HFFc6 (cell line): ENCODE results near the gene PIGN. TPM values are rescaled to one million over a fixed set of nuclear protein-coding genes. Genes with fewer than 3 reads are reported as not detected.
A peak's percentile ranks its signal among the peaks of the same experiment; 100 is the strongest.

Experiments used
- DNase-seq: peaks from one replicate; pipeline ENCODE4 v3.0.0-alpha.2; 2018
- H3K27ac Mint-ChIP-seq: 2 replicates; pipeline ENCODE4 v1.8.0; 2020; ENCODE audit warnings: mild to moderate bottlenecking, mixed read lengths
- H3K27me3 Mint-ChIP-seq: 2 replicates; pipeline ENCODE4 v1.8.0; 2021; ENCODE audit warnings: mild to moderate bottlenecking, moderate library complexity, mixed read lengths; ENCODE audit not compliant: insufficient read depth
- H3K36me3 Mint-ChIP-seq: 2 replicates; pipeline ENCODE4 v1.8.0; 2021; ENCODE audit warnings: low read depth, mixed read lengths
- H3K4me1 Mint-ChIP-seq: 2 replicates; pipeline ENCODE4 v1.8.0; 2020; ENCODE audit warnings: low read depth, mixed read lengths
- H3K4me3 Mint-ChIP-seq: 2 replicates; pipeline ENCODE4 v1.8.0; 2020; ENCODE audit warnings: mild to moderate bottlenecking, moderate library complexity, mixed read lengths
- H3K9me3 Mint-ChIP-seq: 2 replicates; pipeline ENCODE4 v1.8.0; 2020; ENCODE audit warnings: mild to moderate bottlenecking, mixed read lengths
- CTCF ChIP-seq: fragments of 200-600 bp; sonication (generic); IDR thresholded peaks from 2 replicates; pipeline ENCODE4 v1.5.0; 2021; ENCODE audit warnings: antibody characterized with exemption, mild to moderate bottlenecking
- total RNA-seq, 6 experiments: library from RNA; stranded (reverse); fragmentation: NEBNext Ultra II Directional; extraction: Animal tissue kit (Norgen Biotek cat#: 25700); gene quantifications; 2 replicates in 1 of 6; 3 replicates in 5 of 6; pipeline ENCODE4 v1.2.3, GENCODE V29; 2021

The PIGN gene
- total RNA-seq, 6 experiments from 2014 or later: 21.0 to 25.9 (median 24.7) TPM

- H3K4me1 Mint-ChIP-seq: peaks cover 100% of the 10 kb centered on the region
- H3K4me3 Mint-ChIP-seq: no peak overlapping the region
- TF ChIP-seq CTCF: no peak
- peaks cover 15% of the 10 kb centered on the region for H3K9me3 Mint-ChIP-seq
- H3K27me3 Mint-ChIP-seq: peaks cover 4% of the 10 kb centered on the region; the same call in 1 of the 2 replicates
- H3K36me3 Mint-ChIP-seq: peaks cover 35% of the 10 kb centered on the region
- no peak for DNase-seq
- peak overlapping the region; percentile 27; the same call in 1 of the 2 replicates for H3K27ac Mint-ChIP-seq
These were observed 191.2 kb downstream of the PIGN start for GRCh38 chr18:61995618-61996017.

GRCh38 chr18:61993831-61994230 is 193.0 kb downstream of the PIGN start:
- no peaks in the 10 kb centered on the region for H3K9me3 Mint-ChIP-seq
- no peaks in the 10 kb centered on the region for H3K27me3 Mint-ChIP-seq
- peaks cover 21% of the 10 kb centered on the region for H3K36me3 Mint-ChIP-seq
- no peak overlapping the region; the same call in 1 of the 2 replicates for H3K4me3 Mint-ChIP-seq
- H3K4me1 Mint-ChIP-seq: peaks cover 83% of the 10 kb centered on the region
- TF ChIP-seq CTCF: no peak
- no peak for DNase-seq
- H3K27ac Mint-ChIP-seq: peak overlapping the region; percentile 86

GRCh38 chr18:61992923-61993322 is 193.9 kb downstream of the PIGN start:
- Mint-ChIP-seq H3K36me3 (peaks cover 21% of the 10 kb centered on the region), H3K9me3 (no peaks in the 10 kb centered on the region), H3K4me3 (peak overlapping the region; percentile 72), H3K27me3 (no peaks in the 10 kb centered on the region), H3K4me1 (peaks cover 74% of the 10 kb centered on the region), H3K27ac (peak overlapping the region; percentile 86)
- peak; percentile 67 for DNase-seq
- TF ChIP-seq CTCF: no peak

GRCh38 chr18:61992285-61992684 is 194.6 kb downstream of the PIGN start:
- H3K36me3 Mint-ChIP-seq: peaks cover 21% of the 10 kb centered on the region
- H3K4me1 Mint-ChIP-seq: peaks cover 68% of the 10 kb centered on the region
- H3K4me3 Mint-ChIP-seq: peak overlapping the region; percentile 72
- DNase-seq: peak; percentile 78
- H3K9me3 Mint-ChIP-seq: no peaks in the 10 kb centered on the region
- no peak for TF ChIP-seq CTCF
- peak overlapping the region; percentile 86 for H3K27ac Mint-ChIP-seq
- no peaks in the 10 kb centered on the region for H3K27me3 Mint-ChIP-seq

- peaks cover 16% of the 10 kb centered on the region for H3K36me3 Mint-ChIP-seq
- H3K27me3 Mint-ChIP-seq: no peaks in the 10 kb centered on the region
- H3K4me3 Mint-ChIP-seq: peak overlapping the region; percentile 72
- DNase-seq: no peak
- no peak for TF ChIP-seq CTCF
- peaks cover 63% of the 10 kb centered on the region for H3K4me1 Mint-ChIP-seq
- no peaks in the 10 kb centered on the region for H3K9me3 Mint-ChIP-seq
- H3K27ac Mint-ChIP-seq: peak overlapping the region; percentile 86
These were observed 195.0 kb downstream of the PIGN start for GRCh38 chr18:61991836-61992235.

GRCh38 chr18:61991201-61991600 is 195.7 kb downstream of the PIGN start:
- Mint-ChIP-seq H3K4me1 (peaks cover 57% of the 10 kb centered on the region), H3K27me3 (no peaks in the 10 kb centered on the region), H3K27ac (peak overlapping the region; percentile 86), H3K9me3 (no peaks in the 10 kb centered on the region), H3K4me3 (peak overlapping the region; percentile 72; the same call in 1 of the 2 replicates), H3K36me3 (peaks cover 12% of the 10 kb centered on the region)
- DNase-seq: peak; percentile 46
- no peak for TF ChIP-seq CTCF
